DOHH2 (cell line): ENCODE data around the gene YBX2.

Source experiments
- CTCF ChIP-seq: fragments of 200-600 bp; sonication (generic); IDR thresholded peaks from one replicate; pipeline ENCODE4 v1.5.1; 2014; ENCODE audit warnings: antibody characterized with exemption, mild to moderate bottlenecking, low read depth, low read length; ENCODE audit not compliant: poor library complexity, severe bottlenecking
- EZH2phosphoT487 ChIP-seq: fragments of 200-600 bp; sonication (generic); IDR thresholded peaks from 2 replicates; pipeline ENCODE4 v1.6.1; 2017; ENCODE audit warnings: borderline replicate concordance, mild to moderate bottlenecking, antibody characterized with exemption, low read length, moderate library complexity, mixed read lengths

DNA sequence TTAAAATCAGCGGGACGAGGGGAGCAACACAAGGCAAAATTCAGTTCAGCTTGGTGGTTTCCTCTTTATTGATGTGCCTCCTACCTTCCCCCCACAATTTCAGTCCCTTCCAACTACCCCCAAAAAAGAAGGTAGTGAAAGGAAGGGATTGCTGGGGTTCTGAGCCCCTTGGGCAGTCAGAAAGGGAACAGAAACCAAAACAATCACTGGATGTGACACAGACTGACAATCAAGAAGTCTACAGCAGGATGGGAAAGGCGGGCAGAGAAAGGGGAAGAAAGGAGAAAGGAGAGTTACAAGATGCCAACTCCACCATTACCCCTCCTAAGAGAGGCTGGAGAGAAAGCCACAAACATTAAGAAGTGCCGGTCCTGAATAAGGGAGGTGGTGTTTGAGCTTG lies 54.1 kb downstream of the YBX2 start:
- TF ChIP-seq EZH2phosphoT487 (no peak), CTCF (no peak)
